ENCODE results near the gene TARP.

DNA sequence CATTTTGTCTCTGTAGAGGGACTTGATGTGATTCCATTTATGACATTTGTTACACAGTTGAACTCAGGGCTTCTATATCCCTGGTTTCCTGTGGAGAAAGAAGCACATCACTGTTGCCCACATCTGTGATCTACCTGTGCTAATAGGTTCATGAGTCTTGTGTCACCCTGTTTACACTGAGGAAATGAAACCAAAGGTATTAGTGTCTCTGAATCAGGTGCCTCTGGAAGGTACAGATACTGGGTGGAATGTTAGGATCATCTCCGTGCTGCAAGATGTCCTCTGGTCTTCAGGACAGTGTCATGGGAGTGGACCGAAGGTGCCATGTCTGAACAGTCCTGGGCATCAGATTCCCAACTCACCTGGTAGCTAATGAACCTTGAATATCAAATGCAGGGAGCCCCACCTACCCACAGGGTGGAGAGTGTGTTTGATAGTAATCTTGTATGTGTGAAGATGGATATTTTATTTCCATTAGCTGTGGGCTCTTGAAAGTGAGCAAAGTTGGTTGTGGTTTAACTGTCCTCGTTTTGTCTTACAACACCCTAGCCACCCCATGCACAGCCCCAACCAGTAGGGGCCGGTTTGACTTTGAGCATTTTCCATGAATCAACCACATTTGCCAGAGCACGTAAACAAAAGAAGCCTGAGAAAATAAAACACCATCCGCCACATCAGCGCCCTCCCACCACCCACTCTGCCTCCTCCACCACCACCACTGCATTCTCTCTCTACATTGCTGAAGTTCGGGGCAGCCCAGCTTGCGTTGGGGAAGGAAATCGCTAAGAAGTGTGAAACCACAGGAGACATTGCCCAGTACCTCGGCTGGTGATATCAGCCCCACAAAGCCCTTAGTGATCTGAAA, 40.7 kb downstream of the TARP start:
- TF ChIP-seq, protein P1, sequence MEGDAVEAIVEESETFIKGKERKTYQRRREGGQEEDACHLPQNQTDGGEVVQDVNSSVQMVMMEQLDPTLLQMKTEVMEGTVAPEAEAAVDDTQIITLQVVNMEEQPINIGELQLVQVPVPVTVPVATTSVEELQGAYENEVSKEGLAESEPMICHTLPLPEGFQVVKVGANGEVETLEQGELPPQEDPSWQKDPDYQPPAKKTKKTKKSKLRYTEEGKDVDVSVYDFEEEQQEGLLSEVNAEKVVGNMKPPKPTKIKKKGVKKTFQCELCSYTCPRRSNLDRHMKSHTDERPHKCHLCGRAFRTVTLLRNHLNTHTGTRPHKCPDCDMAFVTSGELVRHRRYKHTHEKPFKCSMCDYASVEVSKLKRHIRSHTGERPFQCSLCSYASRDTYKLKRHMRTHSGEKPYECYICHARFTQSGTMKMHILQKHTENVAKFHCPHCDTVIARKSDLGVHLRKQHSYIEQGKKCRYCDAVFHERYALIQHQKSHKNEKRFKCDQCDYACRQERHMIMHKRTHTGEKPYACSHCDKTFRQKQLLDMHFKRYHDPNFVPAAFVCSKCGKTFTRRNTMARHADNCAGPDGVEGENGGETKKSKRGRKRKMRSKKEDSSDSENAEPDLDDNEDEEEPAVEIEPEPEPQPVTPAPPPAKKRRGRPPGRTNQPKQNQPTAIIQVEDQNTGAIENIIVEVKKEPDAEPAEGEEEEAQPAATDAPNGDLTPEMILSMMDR (IDR thresholded peaks at IDR 0.05) = no peak
- TF ChIP-seq POLR2A (IDR thresholded peaks at IDR 0.05) = no peak
- TF ChIP-seq EP300 (IDR thresholded peaks at IDR 0.05) = no peak

Data from ovary (tissue), 3 donors.